ENCODE results near the gene NATD1.

DNA sequence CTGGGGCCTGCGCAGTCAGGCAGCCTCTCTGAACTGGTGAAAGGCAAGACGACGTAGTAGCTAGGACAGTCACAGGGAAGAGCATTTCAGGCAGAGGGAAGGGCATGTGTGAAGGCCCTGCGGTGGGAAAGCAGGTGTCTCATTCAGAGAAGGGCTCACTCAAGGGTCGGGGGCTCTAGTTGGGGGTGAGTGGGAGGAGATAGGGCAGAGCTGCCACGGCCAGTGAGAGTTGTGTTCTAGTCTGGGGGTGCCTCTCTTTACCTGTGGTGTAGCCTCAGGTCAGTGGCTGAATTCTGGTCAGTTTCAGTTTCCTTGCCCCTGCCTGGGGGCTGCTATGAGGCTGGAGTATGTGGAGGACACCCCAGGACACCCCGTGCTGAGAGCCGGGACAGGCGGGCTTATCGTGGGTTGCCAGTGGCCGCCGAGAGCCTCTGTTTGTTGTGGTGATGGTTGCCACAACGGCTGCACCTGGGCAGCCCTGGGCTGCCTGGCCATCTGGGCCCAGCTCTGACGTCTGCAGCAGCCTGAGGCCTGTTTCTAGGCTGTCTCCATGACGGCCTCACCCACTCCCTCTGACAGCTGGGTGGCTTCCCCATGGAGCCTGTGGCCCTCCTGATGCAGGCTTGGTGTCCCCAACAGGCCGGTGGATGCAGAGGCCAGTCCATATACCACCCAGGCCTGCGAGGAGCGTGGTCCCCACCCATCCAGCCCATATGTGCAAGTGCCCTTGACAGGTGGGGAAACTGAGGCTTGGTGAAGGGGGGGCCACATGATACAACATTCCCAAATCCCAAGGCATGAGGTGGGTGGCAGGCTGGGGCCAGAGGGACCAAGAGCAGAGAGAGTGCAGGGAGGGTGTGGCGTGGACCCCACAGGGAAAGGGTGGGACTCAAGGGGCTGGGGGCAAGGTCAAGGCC lies 42.1 kb upstream of the NATD1 start:
- TF ChIP-seq POLR2AphosphoS5 (IDR thresholded peaks at IDR 0.05; ENCODE audit: borderline replicate concordance, low read depth, low read length) (no peak), EZH2 (IDR thresholded peaks at IDR 0.05) (no peak), FOXP2 (optimal IDR thresholded peaks at IDR 0.05; ENCODE audit: control extremely low read depth, extremely low read length, insufficient read depth) (no peak)

Measured in SK-N-MC (cell line).